ENCODE measurements around the gene C1QTNF12.

DNA sequence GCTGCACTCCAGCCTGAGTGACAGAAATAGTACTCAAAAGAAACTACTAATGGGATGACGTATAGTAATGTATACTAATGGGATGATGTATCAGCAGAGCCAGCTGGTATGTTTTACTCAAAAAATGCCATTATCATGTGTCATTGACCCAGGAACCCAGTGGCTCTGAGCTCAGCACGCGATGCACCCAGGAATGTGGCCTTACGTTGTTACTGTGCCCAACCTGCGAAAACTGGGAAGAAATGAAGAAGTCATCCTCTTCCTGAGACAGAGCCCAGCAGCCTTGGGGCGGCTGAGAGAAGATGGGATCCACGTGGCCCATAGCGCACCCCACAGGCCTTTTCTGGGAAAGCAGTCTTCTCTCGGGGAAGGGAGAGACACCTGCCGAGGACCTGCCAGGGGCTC is 18.3 kb upstream of the C1QTNF12 start:
- TF ChIP-seq, protein P1, sequence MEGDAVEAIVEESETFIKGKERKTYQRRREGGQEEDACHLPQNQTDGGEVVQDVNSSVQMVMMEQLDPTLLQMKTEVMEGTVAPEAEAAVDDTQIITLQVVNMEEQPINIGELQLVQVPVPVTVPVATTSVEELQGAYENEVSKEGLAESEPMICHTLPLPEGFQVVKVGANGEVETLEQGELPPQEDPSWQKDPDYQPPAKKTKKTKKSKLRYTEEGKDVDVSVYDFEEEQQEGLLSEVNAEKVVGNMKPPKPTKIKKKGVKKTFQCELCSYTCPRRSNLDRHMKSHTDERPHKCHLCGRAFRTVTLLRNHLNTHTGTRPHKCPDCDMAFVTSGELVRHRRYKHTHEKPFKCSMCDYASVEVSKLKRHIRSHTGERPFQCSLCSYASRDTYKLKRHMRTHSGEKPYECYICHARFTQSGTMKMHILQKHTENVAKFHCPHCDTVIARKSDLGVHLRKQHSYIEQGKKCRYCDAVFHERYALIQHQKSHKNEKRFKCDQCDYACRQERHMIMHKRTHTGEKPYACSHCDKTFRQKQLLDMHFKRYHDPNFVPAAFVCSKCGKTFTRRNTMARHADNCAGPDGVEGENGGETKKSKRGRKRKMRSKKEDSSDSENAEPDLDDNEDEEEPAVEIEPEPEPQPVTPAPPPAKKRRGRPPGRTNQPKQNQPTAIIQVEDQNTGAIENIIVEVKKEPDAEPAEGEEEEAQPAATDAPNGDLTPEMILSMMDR (conservative IDR thresholded peaks at IDR 0.05): no peak
- TF ChIP-seq ZFX (IDR thresholded peaks at IDR 0.05): no peak

All from C4-2B (cell line).